ENCODE measurements around the gene FOXN3.
A peak's percentile ranks its signal among the peaks of the same experiment; 100 is the strongest.

- TF ChIP-seq POLR2A (IDR thresholded peaks at IDR 0.05; ENCODE audit: low read length) (peak; percentile 66), GATA1 (IDR thresholded peaks at IDR 0.05; ENCODE audit: low read depth, low read length) (no peak)
Observed at GRCh38 chr14:89416002-89416995, 734 bp downstream of the FOXN3 start.

Data from erythroblast (primary cell).